ENCODE measurements around the gene KCMF1.

Gene KCMF1

GRCh38 chr2:85037622-85038021 lies 66.7 kb downstream of the KCMF1 start:
- TF ChIP-seq, protein P1, sequence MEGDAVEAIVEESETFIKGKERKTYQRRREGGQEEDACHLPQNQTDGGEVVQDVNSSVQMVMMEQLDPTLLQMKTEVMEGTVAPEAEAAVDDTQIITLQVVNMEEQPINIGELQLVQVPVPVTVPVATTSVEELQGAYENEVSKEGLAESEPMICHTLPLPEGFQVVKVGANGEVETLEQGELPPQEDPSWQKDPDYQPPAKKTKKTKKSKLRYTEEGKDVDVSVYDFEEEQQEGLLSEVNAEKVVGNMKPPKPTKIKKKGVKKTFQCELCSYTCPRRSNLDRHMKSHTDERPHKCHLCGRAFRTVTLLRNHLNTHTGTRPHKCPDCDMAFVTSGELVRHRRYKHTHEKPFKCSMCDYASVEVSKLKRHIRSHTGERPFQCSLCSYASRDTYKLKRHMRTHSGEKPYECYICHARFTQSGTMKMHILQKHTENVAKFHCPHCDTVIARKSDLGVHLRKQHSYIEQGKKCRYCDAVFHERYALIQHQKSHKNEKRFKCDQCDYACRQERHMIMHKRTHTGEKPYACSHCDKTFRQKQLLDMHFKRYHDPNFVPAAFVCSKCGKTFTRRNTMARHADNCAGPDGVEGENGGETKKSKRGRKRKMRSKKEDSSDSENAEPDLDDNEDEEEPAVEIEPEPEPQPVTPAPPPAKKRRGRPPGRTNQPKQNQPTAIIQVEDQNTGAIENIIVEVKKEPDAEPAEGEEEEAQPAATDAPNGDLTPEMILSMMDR (conservative IDR thresholded peaks at IDR 0.05; ENCODE audit: control insufficient read depth, insufficient read depth, low read depth, low read length): no peak
- no peak for DNase-seq (ENCODE audit: low read depth)
- no peak overlapping the region for H3K4me3 ChIP-seq (ENCODE audit: control insufficient read depth, low read depth, low read length)

DNA sequence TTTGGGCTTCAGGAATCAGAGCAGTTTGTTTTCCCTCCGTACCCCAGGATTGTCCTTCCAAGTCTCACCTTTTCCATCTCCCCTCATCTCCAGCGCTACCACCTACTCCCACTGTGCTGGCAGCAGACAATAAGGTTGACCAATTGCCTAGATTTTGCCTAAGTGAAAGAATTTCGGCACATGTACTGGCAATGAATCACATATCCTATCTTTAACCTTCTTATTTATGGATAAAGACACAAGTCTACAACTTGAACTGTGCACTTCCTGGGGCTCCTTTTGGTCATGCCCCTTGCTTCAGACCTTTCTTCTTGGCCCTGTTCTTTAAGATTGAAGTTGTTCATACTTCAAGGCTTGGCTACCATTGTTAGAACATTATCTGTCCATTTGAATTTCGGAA lies 71.4 kb downstream of the KCMF1 start:
- no peak overlapping the region for H3K4me3 ChIP-seq (ENCODE audit: control insufficient read depth, low read depth, low read length)
- peak; percentile 21 for DNase-seq (ENCODE audit: low read depth)
- TF ChIP-seq, protein P1 (conservative IDR thresholded peaks at IDR 0.05; ENCODE audit: control insufficient read depth, insufficient read depth, low read depth, low read length): no peak

GRCh38 chr2:85048534-85048933 lies 77.6 kb downstream of the KCMF1 start:
- no peak for DNase-seq (ENCODE audit: low read depth)
- no peak overlapping the region for H3K4me3 ChIP-seq (ENCODE audit: control insufficient read depth, low read depth, low read length)
- TF ChIP-seq, protein P1 (conservative IDR thresholded peaks at IDR 0.05; ENCODE audit: control insufficient read depth, insufficient read depth, low read depth, low read length): no peak

GRCh38 chr2:85049236-85049635 lies 78.3 kb downstream of the KCMF1 start:
- H3K4me3 ChIP-seq (ENCODE audit: control insufficient read depth, low read depth, low read length): no peak overlapping the region
- DNase-seq (ENCODE audit: low read depth): no peak
- TF ChIP-seq, protein P1 (conservative IDR thresholded peaks at IDR 0.05; ENCODE audit: control insufficient read depth, insufficient read depth, low read depth, low read length): no peak

GRCh38 chr2:85053802-85054201 lies 82.8 kb downstream of the KCMF1 start:
- TF ChIP-seq, protein P1 (conservative IDR thresholded peaks at IDR 0.05; ENCODE audit: control insufficient read depth, insufficient read depth, low read depth, low read length): no peak
- no peak overlapping the region for H3K4me3 ChIP-seq (ENCODE audit: control insufficient read depth, low read depth, low read length)
- DNase-seq (ENCODE audit: low read depth): peak; percentile 55

GRCh38 chr2:85057226-85057962 lies 86.4 kb downstream of the KCMF1 start:
- TF ChIP-seq, protein P1 (conservative IDR thresholded peaks at IDR 0.05; ENCODE audit: control insufficient read depth, insufficient read depth, low read depth, low read length): no peak
- no peak overlapping the region for H3K4me3 ChIP-seq (ENCODE audit: control insufficient read depth, low read depth, low read length)
- peak; percentile 49 for DNase-seq (ENCODE audit: low read depth)
